IPS-NIHi7 (cell line): Measurements from ENCODE around the gene LAD1.

Source experiments
- DNase-seq: peaks from one replicate; pipeline ENCODE4 v3.0.0; 2012; ENCODE audit warnings: mixed read lengths; ENCODE audit errors: extremely low spot score

The LAD1 gene

GRCh38 chr1:201363467-201363866 is 35.7 kb downstream of the LAD1 start:
- DNase-seq: no peak

- DNase-seq: no peak
Observed at GRCh38 chr1:201362906-201363305, 36.2 kb downstream of the LAD1 start.

GRCh38 chr1:201361652-201362504 is 37.2 kb downstream of the LAD1 start:
- DNase-seq: peak; percentile 97

DNA sequence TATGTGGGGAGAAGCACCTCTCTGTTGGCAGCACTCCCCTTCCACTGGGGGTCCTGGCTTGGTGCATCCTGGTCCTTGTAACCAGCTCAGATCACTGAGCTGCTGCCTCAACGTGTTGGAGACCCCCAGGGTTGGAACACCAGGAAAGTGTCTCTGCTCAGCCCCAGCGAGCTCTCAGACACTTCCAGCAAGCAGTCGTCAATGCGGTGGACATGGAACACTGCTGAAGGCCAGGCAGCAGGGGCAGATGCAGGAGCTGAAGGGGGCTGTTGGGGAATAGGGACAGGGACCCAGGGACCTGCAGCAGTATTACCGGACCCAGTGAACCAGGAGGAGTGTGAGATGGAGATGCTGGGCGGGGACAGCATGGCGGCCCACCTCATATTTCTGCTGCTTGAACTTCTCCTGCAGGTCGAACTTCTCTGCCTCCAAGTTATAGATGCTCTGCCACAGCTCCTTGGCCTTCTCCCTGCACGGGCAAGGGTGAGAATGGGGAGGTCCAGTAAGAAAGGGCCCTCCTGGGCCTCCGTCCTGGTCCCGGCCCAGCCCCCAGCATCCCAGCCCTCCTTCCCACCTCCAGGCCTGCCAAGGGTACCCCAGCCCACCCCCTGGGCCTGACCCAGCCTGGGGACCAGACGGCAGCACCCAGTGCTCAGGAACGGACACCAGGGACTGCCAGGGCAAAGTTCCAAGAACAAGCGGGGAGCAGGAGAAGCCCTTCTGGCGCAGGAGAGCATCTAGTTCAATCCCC is 38.0 kb downstream of the LAD1 start:
- no peak for DNase-seq

DNA sequence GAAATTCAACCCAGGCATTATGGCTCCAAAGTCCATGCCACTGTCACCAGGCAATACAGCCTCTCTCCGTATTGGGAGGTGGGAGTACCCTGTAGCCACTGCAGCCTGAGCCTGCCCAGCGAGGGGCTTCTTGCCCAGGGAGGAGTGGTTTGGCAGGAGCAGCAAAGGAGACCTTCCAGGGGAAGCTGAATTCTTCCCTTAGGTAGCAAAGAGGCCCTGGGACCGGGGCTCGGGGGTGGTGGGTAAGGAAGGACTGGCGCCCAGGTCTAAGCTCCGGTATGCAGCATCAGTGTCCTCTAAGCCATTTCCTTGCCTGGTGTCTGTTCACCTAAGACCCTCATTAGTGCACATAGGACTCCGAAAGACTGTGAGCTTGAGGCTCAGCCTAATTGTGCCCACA is 38.6 kb downstream of the LAD1 start:
- DNase-seq: no peak

- DNase-seq: no peak
Observed at GRCh38 chr1:201359873-201360210, 39.3 kb downstream of the LAD1 start.

DNA sequence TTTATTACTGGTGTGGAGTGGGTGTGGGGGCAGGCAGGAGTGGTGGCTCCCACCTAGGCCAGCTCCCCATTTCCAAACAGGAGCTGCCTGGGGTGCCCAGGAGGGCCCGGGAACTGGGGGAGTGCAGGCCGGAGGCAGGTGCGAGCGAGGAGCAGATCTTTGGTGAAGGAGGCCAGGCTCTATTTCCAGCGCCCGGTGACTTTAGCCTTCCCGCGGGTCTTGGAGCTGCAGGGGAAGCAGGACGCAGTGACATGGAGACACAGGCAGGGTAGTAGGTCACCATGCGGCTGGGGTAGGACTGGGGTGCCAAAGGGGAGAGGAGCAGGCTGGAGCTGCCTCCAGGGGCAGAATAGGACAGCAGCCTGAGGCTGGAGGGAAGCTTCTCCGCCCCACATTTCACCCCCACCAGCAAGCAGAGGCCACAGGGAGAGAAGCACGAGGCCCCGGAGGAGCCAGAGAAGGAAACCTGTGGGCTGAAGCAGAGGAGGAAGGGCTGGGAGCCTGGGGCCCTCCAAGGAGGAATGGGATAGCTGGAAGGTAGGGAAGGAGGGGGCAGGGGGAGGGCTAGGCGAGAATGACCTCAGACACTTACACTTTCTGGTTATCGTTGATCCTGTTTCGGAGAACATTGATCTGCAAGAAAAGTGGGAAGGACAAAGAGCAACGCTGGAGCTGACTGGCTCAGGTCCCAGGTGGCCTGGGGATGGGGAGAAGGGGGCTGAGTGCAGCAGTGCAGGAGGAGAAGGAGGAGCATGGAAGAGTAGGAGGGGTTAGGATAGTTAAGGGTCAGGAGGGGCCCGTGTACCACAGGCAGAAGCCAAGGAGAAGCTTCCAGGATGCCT is 39.9 kb downstream of the LAD1 start:
- DNase-seq: no peak

DNA sequence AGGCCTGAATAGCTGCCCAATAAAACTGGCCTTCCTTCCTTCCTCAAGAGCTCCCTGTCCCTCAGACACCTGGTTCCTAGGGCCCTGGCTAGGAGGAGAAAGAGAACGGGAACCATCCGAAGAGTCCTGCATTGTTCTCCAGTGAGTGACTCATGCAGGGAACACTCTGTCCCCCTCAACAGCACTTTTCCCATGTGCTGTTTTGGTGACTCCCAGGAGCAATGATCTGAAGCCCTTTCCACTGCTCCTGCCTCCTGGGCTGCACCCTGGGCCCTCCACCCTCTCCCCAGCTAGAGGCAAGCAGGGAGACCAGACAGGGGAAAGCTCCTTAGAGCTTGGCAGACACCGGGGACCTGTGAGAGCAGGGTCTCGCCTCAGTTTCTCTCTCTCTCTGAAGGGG is 40.5 kb downstream of the LAD1 start:
- DNase-seq: no peak

DNA sequence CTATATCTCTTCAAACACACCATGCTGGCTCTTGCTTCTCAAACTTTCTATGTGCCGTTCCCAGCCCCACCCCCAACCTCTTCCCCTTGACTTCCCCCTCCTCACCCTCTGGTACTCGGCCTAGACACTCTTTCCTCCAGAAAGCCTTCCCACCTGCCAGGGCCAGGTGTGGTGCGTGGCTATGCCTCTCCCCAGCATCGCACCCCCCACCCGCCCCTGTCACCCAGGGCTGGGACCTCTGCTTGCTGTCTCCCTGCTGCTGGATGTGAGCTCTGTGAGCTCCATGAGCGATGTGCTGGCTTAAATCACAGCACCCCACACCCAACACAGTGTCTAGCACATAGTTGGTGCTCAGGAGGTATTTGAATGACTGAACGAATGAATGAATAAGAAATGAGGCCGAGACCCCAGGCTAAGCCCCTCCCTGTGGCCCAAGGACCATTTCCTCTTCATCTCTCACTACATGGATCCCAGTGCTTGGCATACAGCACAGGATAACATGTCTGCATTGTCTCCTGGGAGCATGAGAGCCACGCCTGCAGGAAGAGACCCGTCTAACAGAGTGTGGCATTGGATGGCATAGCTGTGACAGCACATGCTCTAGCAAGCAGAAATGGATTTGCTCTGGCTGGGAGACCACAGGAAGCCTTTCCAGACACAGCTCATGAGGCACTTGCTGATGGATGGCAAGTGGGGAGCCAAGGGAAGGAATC is 41.3 kb downstream of the LAD1 start:
- no peak for DNase-seq

DNA sequence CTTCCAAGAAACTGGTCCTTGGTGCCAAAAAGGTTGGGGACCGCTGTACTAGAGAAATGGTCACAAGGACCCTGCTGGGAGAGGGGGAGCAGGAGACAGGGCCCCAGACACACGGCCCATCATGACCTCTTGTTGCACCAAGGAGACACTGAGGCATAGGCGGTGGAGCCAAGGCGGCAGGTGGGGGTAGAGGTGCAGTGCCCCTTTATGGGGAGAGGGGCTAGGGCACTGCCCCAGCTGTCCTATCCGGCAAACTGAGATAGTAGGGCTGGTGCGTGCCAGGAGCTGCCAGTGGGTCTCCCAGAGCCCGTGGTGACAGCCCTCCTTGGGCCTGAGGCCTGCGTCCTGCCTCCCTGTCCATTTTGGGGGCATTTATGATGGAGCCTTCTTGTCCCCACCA is 41.9 kb downstream of the LAD1 start:
- DNase-seq: no peak

DNA sequence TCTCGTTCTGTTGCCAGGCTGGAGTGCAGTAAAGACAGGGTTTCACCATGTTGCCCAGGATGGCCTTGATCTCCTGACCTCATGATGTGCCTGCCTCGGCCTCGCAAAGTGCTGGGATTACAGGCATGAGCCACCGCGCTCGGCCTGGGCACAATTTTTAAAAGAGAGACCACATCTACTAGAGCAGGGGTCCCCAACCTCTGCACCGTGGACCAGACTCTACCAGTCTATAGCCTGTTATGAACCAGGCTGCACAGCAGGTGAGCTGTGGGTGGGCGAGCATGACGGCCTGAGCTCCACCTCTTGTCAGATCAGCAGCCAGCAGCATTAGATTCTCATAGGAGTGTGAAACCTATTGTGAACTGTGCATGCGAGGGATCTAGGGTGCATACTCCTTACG is 42.4 kb downstream of the LAD1 start:
- DNase-seq: no peak

- DNase-seq: no peak
Observed at GRCh38 chr1:201356236-201356635, 42.9 kb downstream of the LAD1 start.

- no peak for DNase-seq
Observed at GRCh38 chr1:201355471-201355870, 43.7 kb downstream of the LAD1 start.

DNA sequence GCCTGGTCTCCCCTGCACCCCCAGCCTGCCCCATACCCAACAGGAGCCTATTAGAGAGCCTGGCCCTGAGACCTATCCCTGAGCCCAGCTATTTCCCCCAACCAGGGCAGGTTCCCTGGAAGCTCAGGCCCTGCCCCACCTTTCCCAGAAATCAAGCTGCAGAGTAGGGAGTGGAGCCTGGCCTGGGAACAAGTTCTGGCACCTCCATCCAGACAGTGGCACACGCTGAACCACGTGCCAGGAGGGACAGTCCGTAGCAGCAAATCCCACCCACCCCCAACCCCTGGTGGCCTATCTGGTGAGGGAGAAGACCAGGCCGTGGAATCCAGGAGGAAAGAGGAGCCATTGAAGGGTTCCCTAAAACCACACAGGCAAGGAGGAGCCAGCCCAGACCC is 44.2 kb downstream of the LAD1 start:
- no peak for DNase-seq

GRCh38 chr1:201354151-201354900 is 44.8 kb downstream of the LAD1 start:
- no peak for DNase-seq

DNA sequence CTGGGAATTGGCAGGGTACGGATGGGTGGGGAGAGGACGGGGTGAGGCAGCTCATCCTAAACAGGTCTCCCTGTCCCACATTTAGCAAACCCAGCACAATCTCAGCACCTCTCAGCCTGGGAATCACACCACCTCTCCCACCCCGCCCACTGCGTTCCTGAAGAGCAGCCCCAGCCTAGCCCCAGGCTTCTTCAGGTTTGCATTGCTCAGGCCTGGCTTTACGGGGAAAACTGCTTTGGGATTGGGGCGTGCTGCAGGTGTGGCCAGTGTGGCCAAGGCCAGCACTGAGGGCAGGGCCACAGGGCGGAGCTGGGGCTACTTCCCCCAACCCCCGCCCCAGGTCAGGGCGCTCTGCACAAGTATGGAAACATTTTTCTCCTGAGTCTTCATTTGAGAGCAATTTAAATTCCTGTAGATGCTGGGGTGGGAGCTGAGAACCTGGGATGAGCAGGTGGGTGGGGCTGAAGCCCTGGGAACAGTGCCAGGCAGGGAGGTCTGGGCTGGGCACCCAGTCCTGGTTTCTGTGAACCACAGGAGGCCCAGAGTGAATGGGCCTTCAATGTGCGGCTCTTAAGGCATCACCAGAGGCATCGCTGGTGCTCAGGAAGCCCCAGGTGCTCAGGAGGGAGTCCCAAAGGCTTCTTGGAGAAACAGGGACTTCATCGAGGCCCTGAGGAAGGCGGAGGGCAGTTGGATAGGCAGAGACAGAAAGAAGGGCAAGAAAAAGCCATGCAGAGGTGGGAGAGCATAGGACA is 45.8 kb downstream of the LAD1 start:
- no peak for DNase-seq

- no peak for DNase-seq
Observed at GRCh38 chr1:201351617-201352016, 47.5 kb downstream of the LAD1 start.

- DNase-seq: no peak
Observed at GRCh38 chr1:201350884-201351283, 48.2 kb downstream of the LAD1 start.

- DNase-seq: no peak
Observed at GRCh38 chr1:201350361-201350725, 48.8 kb downstream of the LAD1 start.

- no peak for DNase-seq
Observed at GRCh38 chr1:201349092-201349491, 50.0 kb downstream of the LAD1 start.
